IPS-NIHi7 (cell line): ENCODE measurements around the gene GDPD5.

Source experiments
- DNase-seq: peaks from one replicate; pipeline ENCODE4 v3.0.0; 2012; ENCODE audit warnings: mixed read lengths; ENCODE audit errors: extremely low spot score

Gene GDPD5

GRCh38 chr11:75449271-75449670 is 76.5 kb downstream of the GDPD5 start:
- DNase-seq: no peak

GRCh38 chr11:75447415-75447814 is 78.3 kb downstream of the GDPD5 start:
- DNase-seq: no peak

- peak; percentile 90 for DNase-seq
Observed at GRCh38 chr11:75445315-75445953, 80.3 kb downstream of the GDPD5 start.

- no peak for DNase-seq
Observed at GRCh38 chr11:75443043-75443442, 82.7 kb downstream of the GDPD5 start.

- DNase-seq: no peak
Observed at GRCh38 chr11:75442161-75442885, 83.4 kb downstream of the GDPD5 start.

- no peak for DNase-seq
Observed at GRCh38 chr11:75441804-75442132, 84.0 kb downstream of the GDPD5 start.

GRCh38 chr11:75440960-75441803 is 84.6 kb downstream of the GDPD5 start:
- no peak for DNase-seq

- DNase-seq: no peak
Observed at GRCh38 chr11:75439495-75440120, 86.1 kb downstream of the GDPD5 start.

- no peak for DNase-seq
Observed at GRCh38 chr11:75439026-75439425, 86.7 kb downstream of the GDPD5 start.

- no peak for DNase-seq
Observed at GRCh38 chr11:75437966-75438659, 87.6 kb downstream of the GDPD5 start.

- DNase-seq: no peak
Observed at GRCh38 chr11:75436806-75437205, 88.9 kb downstream of the GDPD5 start.

- DNase-seq: no peak
Observed at GRCh38 chr11:75435571-75435925, 90.2 kb downstream of the GDPD5 start.

- no peak for DNase-seq
Observed at GRCh38 chr11:75434886-75435570, 90.7 kb downstream of the GDPD5 start.

GRCh38 chr11:75434051-75434450 is 91.7 kb downstream of the GDPD5 start:
- no peak for DNase-seq

- DNase-seq: no peak
Observed at GRCh38 chr11:75433443-75433842, 92.3 kb downstream of the GDPD5 start.

- peak; percentile 37 for DNase-seq
Observed at GRCh38 chr11:75432911-75433321, 92.8 kb downstream of the GDPD5 start, which contains the start of gene KLHL35. KLHL35 (minus strand) TSS chr11:75433203; CDS start chr11:75430629, 2,574 bp downstream.

- DNase-seq: peak; percentile 36
Observed at GRCh38 chr11:75431533-75432525, 93.9 kb downstream of the GDPD5 start.

GRCh38 chr11:75430714-75431532 is 94.8 kb downstream of the GDPD5 start:
- DNase-seq: no peak
